ENCODE data around the gene MEGF6.

The MEGF6 gene

DNA sequence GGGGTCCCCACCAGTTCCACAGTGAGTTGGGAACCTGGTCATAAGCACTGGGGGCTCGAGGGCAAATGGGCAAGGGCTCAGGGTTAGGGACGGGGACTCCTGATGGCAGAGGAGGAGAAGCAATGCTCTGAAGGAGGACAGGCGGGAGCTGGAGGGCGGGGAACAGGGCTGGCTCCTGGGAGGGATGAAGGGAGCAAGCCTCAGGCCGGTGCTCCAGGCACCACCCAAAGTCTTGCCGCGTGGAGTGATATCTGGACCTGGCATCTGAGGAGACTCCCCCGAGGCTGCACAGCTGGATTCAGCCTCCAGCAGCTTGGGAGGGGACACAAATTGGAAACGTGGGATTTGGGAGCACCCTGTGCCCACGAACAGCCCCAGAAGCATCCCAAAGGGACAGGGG is 11.0 kb downstream of the MEGF6 start:
- DNase-seq (ENCODE audit: low read depth in 1 of 2, low spot score in 1 of 2): no peak
- Histone ChIP-seq H3K27ac (replicated peaks) (no peak overlapping the region), H3K4me3 (replicated peaks; ENCODE audit: insufficient read depth, low read length) (no peak overlapping the region), H3K27me3 (ENCODE audit: insufficient read depth, poor library complexity, severe bottlenecking) (no peaks in the 10 kb centered on the region)
- TF ChIP-seq POLR2AphosphoS5 (IDR thresholded peaks at IDR 0.05; ENCODE audit: low read depth) (no peak), SPI1 (IDR thresholded peaks at IDR 0.05; ENCODE audit: borderline replicate concordance, low read depth) (no peak), GABPA (IDR thresholded peaks at IDR 0.05; ENCODE audit: low read depth) (no peak)
- TF ChIP-seq, protein P1, sequence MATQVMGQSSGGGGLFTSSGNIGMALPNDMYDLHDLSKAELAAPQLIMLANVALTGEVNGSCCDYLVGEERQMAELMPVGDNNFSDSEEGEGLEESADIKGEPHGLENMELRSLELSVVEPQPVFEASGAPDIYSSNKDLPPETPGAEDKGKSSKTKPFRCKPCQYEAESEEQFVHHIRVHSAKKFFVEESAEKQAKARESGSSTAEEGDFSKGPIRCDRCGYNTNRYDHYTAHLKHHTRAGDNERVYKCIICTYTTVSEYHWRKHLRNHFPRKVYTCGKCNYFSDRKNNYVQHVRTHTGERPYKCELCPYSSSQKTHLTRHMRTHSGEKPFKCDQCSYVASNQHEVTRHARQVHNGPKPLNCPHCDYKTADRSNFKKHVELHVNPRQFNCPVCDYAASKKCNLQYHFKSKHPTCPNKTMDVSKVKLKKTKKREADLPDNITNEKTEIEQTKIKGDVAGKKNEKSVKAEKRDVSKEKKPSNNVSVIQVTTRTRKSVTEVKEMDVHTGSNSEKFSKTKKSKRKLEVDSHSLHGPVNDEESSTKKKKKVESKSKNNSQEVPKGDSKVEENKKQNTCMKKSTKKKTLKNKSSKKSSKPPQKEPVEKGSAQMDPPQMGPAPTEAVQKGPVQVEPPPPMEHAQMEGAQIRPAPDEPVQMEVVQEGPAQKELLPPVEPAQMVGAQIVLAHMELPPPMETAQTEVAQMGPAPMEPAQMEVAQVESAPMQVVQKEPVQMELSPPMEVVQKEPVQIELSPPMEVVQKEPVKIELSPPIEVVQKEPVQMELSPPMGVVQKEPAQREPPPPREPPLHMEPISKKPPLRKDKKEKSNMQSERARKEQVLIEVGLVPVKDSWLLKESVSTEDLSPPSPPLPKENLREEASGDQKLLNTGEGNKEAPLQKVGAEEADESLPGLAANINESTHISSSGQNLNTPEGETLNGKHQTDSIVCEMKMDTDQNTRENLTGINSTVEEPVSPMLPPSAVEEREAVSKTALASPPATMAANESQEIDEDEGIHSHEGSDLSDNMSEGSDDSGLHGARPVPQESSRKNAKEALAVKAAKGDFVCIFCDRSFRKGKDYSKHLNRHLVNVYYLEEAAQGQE (IDR thresholded peaks at IDR 0.05; ENCODE audit: insufficient replicate concordance, low read depth): no peak
- TF ChIP-seq, protein P2, sequence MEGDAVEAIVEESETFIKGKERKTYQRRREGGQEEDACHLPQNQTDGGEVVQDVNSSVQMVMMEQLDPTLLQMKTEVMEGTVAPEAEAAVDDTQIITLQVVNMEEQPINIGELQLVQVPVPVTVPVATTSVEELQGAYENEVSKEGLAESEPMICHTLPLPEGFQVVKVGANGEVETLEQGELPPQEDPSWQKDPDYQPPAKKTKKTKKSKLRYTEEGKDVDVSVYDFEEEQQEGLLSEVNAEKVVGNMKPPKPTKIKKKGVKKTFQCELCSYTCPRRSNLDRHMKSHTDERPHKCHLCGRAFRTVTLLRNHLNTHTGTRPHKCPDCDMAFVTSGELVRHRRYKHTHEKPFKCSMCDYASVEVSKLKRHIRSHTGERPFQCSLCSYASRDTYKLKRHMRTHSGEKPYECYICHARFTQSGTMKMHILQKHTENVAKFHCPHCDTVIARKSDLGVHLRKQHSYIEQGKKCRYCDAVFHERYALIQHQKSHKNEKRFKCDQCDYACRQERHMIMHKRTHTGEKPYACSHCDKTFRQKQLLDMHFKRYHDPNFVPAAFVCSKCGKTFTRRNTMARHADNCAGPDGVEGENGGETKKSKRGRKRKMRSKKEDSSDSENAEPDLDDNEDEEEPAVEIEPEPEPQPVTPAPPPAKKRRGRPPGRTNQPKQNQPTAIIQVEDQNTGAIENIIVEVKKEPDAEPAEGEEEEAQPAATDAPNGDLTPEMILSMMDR (IDR thresholded peaks at IDR 0.05; ENCODE audit: insufficient read depth, low read length): no peak

GRCh38 chr1:3599816-3600215 is 11.5 kb downstream of the MEGF6 start:
- H3K27ac ChIP-seq (replicated peaks): no peak overlapping the region
- DNase-seq (ENCODE audit: low read depth in 1 of 2, low spot score in 1 of 2): no peak
- TF ChIP-seq, protein P2 (IDR thresholded peaks at IDR 0.05; ENCODE audit: insufficient read depth, low read length): no peak
- TF ChIP-seq, protein P1 (IDR thresholded peaks at IDR 0.05; ENCODE audit: insufficient replicate concordance, low read depth): no peak
- no peak for TF ChIP-seq GABPA (IDR thresholded peaks at IDR 0.05; ENCODE audit: low read depth)
- TF ChIP-seq SPI1 (IDR thresholded peaks at IDR 0.05; ENCODE audit: borderline replicate concordance, low read depth): no peak
- no peak for TF ChIP-seq POLR2AphosphoS5 (IDR thresholded peaks at IDR 0.05; ENCODE audit: low read depth)
- H3K4me3 ChIP-seq (replicated peaks; ENCODE audit: insufficient read depth, low read length): no peak overlapping the region
- H3K27me3 ChIP-seq (ENCODE audit: insufficient read depth, poor library complexity, severe bottlenecking): no peaks in the 10 kb centered on the region

GRCh38 chr1:3599286-3599811 is 12.0 kb downstream of the MEGF6 start:
- H3K27ac ChIP-seq (replicated peaks): no peak overlapping the region
- TF ChIP-seq, protein P2 (IDR thresholded peaks at IDR 0.05; ENCODE audit: insufficient read depth, low read length): no peak
- no peak overlapping the region for H3K4me3 ChIP-seq (replicated peaks; ENCODE audit: insufficient read depth, low read length)
- no peaks in the 10 kb centered on the region for H3K27me3 ChIP-seq (ENCODE audit: insufficient read depth, poor library complexity, severe bottlenecking)
- no peak for DNase-seq (ENCODE audit: low read depth in 1 of 2, low spot score in 1 of 2)
